ENCODE data around the gene FUT2. TPM values are rescaled to one million over a fixed set of nuclear protein-coding genes. Genes with fewer than 3 reads are reported as not detected.

The FUT2 gene
- total and polyA plus RNA-seq, 2 donors from 2014 or later = 0.28 to 5.8 TPM

- Histone ChIP-seq H3K27ac (ENCODE audit: low read depth in 2 of 2, low read length in 2 of 2) (peak within 1 kb of the TSS in 1 of 2 donors; percentile 45), H3K4me1 (ENCODE audit: control insufficient read depth in 2 of 3, insufficient read depth in 2 of 3, low read depth in 1 of 3, low read length in 3 of 3) (peaks cover 0 to 18% (median 0%) of the 10 kb centered on the region in 3 donors), H3K9me3 (ENCODE audit: control insufficient read depth in 2 of 3, insufficient read depth in 1 of 3, low read length in 3 of 3) (no peaks in the 10 kb centered on the region), H3K36me3 (ENCODE audit: control insufficient read depth in 2 of 3, insufficient read depth in 3 of 3, low read length in 3 of 3) (no peaks in the 10 kb centered on the region), H3K27me3 (ENCODE audit: control insufficient read depth, insufficient read depth, low read length) (no peaks in the 10 kb centered on the region), H3K9ac (ENCODE audit: low read length in 3 of 3) (peak within 1 kb of the TSS in 2 of 3 donors; percentile 5 to 26), H3K4me3 (ENCODE audit: low read length in 3 of 3) (peak within 1 kb of the TSS in 2 of 3 donors; percentile 77 to 91)
- DNase-seq (peak; percentile 77 to 91 (median 83)), FAIRE-seq (no peak)
- TF ChIP-seq CTCF (IDR thresholded peaks at IDR 0.05; ENCODE audit: borderline replicate concordance, extremely low read depth, insufficient read depth) = no peak
- intact Hi-C loops (cut with DNase I) = no loop called here
Observed at GRCh38 chr19:48719263-48720171, 23.7 kb downstream of the FUT2 start, which contains the start of gene MAMSTR. MAMSTR (minus strand) TSS chr19:48719725; CDS start chr19:48719031, 694 bp downstream.

- Histone ChIP-seq H3K4me1 (ENCODE audit: control insufficient read depth in 2 of 3, insufficient read depth in 2 of 3, low read depth in 1 of 3, low read length in 3 of 3) (peaks cover 0 to 14% (median 0%) of the 10 kb centered on the region in 3 donors), H3K27ac (ENCODE audit: low read depth in 2 of 2, low read length in 2 of 2) (peak overlapping the region in 1 of 2 donors; percentile 45), H3K27me3 (ENCODE audit: control insufficient read depth, insufficient read depth, low read length) (no peaks in the 10 kb centered on the region), H3K4me3 (ENCODE audit: low read length in 3 of 3) (peak overlapping the region in 2 of 3 donors; percentile 77 to 91), H3K36me3 (ENCODE audit: control insufficient read depth in 2 of 3, insufficient read depth in 3 of 3, low read length in 3 of 3) (no peaks in the 10 kb centered on the region), H3K9me3 (ENCODE audit: control insufficient read depth in 2 of 3, insufficient read depth in 1 of 3, low read length in 3 of 3) (no peaks in the 10 kb centered on the region), H3K9ac (ENCODE audit: low read length in 3 of 3) (peak overlapping the region in 2 of 3 donors; percentile 5 to 26)
- DNase-seq (peak in 1 of 5 donors; percentile 80), FAIRE-seq (no peak)
- intact Hi-C loops (cut with DNase I) = no loop called here
- TF ChIP-seq CTCF (IDR thresholded peaks at IDR 0.05; ENCODE audit: borderline replicate concordance, extremely low read depth, insufficient read depth) = no peak
Observed at GRCh38 chr19:48720251-48720612, 24.5 kb downstream of the FUT2 start.

- no peaks in the 10 kb centered on the region for H3K27me3 ChIP-seq (ENCODE audit: control insufficient read depth, insufficient read depth, low read length)
- peak overlapping the region in 2 of 3 donors; percentile 71 to 80 for H3K9ac ChIP-seq (ENCODE audit: low read length in 3 of 3)
- H3K27ac ChIP-seq (ENCODE audit: low read depth in 2 of 2, low read length in 2 of 2) = peak overlapping the region; percentile 79 to 87
- no peak for TF ChIP-seq CTCF (IDR thresholded peaks at IDR 0.05; ENCODE audit: borderline replicate concordance, extremely low read depth, insufficient read depth)
- intact Hi-C loops (cut with DNase I) = no loop called here
- no peaks in the 10 kb centered on the region for H3K9me3 ChIP-seq (ENCODE audit: control insufficient read depth in 2 of 3, insufficient read depth in 1 of 3, low read length in 3 of 3)
- DNase-seq (peak; percentile 98 to 100 (median 99)), FAIRE-seq (peak; percentile 92)
- H3K36me3 ChIP-seq (ENCODE audit: control insufficient read depth in 2 of 3, insufficient read depth in 3 of 3, low read length in 3 of 3) = no peaks in the 10 kb centered on the region
- peak overlapping the region; percentile 76 to 91 (median 77) for H3K4me3 ChIP-seq (ENCODE audit: low read length in 3 of 3)
- peaks cover 0 to 14% (median 0%) of the 10 kb centered on the region in 3 donors for H3K4me1 ChIP-seq (ENCODE audit: control insufficient read depth in 2 of 3, insufficient read depth in 2 of 3, low read depth in 1 of 3, low read length in 3 of 3)
Observed at GRCh38 chr19:48720613-48721296, 25.0 kb downstream of the FUT2 start.
